Liver (tissue), 9 donors: ENCODE results near the gene ZNF860. TPM values are rescaled to one million over a fixed set of nuclear protein-coding genes. Genes with fewer than 3 reads are reported as not detected.

Experiments
- DNase-seq: peaks from one replicate; pipeline ENCODE4 v3.0.0-alpha.2; 2017; ENCODE audit warnings: low spot score
- H3K27ac ChIP-seq, 2 donors: one replicate each; pipeline ENCODE4 v1.7.0; 2013; ENCODE audit warnings: inconsistent platforms in 2 of 2, low read length in 2 of 2, control low read depth in 1 of 2, low read depth in 1 of 2, mild to moderate bottlenecking in 1 of 2
- H3K27me3 ChIP-seq, 4 donors: one replicate each; pipeline versions ENCODE4 v1.6.1 to v1.7.0; 2013; ENCODE audit warnings: low read length in 3 of 4, inconsistent platforms in 1 of 4, mild to moderate bottlenecking in 1 of 4, moderate library complexity in 1 of 4; ENCODE audit not compliant: control insufficient read depth in 4 of 4, insufficient read depth in 4 of 4
- H3K36me3 ChIP-seq, 4 donors: one replicate each; pipeline versions ENCODE4 v1.6.1 to v1.7.0; 2013; ENCODE audit warnings: low read length in 3 of 4, mild to moderate bottlenecking in 3 of 4, low read depth in 1 of 4, moderate library complexity in 1 of 4; ENCODE audit not compliant: control insufficient read depth in 4 of 4, insufficient read depth in 3 of 4
- H3K4me1 ChIP-seq, 4 donors: one replicate each; pipeline versions ENCODE4 v1.6.1 to v1.7.0; 2013; ENCODE audit warnings: low read length in 3 of 4, mild to moderate bottlenecking in 3 of 4, moderate library complexity in 1 of 4; ENCODE audit not compliant: control insufficient read depth in 4 of 4, insufficient read depth in 4 of 4
- H3K4me3 ChIP-seq, 3 donors: one replicate each; pipeline versions ENCODE4 v1.6.1 to v1.7.0; 2013; ENCODE audit warnings: low read length in 3 of 3, control low read depth in 1 of 3, low read depth in 1 of 3, mild to moderate bottlenecking in 1 of 3
- H3K9ac ChIP-seq, 2 donors: one replicate each; pipeline ENCODE4 v1.7.0; 2013; ENCODE audit warnings: low read length in 2 of 2, mild to moderate bottlenecking in 2 of 2, moderate library complexity in 2 of 2, control low read depth in 1 of 2, low read depth in 1 of 2
- H3K9me3 ChIP-seq, 4 donors: one replicate each; pipeline versions ENCODE4 v1.6.1 to v1.7.0; 2013; ENCODE audit warnings: low read length in 3 of 4; ENCODE audit not compliant: control insufficient read depth in 4 of 4
- EGR1 ChIP-seq, 2 donors: IDR thresholded peaks; 2 replicates each; pipeline ENCODE4 v1.6.1; 2016 to 2018; ENCODE audit warnings: antibody characterized with exemption in 2 of 2, low read depth in 2 of 2
- FOXA1 ChIP-seq: IDR thresholded peaks from 2 replicates; pipeline ENCODE4 v1.6.1; 2016; ENCODE audit warnings: antibody characterized with exemption
- FOXA2 ChIP-seq: IDR thresholded peaks from 2 replicates; pipeline ENCODE4 v1.6.1; 2016; ENCODE audit warnings: antibody characterized with exemption
- GABPA ChIP-seq, 2 donors: IDR thresholded peaks in 1 of 2; conservative IDR thresholded peaks in 1 of 2; 2 replicates each; pipeline ENCODE4 v1.6.1; 2016; ENCODE audit warnings: antibody characterized with exemption in 2 of 2, mild to moderate bottlenecking in 1 of 2, moderate library complexity in 1 of 2
- HNF4A ChIP-seq, 2 donors: conservative IDR thresholded peaks; 2 replicates each; pipeline ENCODE4 v1.6.1; 2016; ENCODE audit warnings: antibody characterized with exemption in 2 of 2, mild to moderate bottlenecking in 2 of 2
- HNF4G ChIP-seq: IDR thresholded peaks from 2 replicates; pipeline ENCODE4 v1.6.1; 2016; ENCODE audit warnings: antibody characterized with exemption
- JUND ChIP-seq, 2 donors: IDR thresholded peaks; 2 replicates each; pipeline ENCODE4 v1.6.1; 2016; ENCODE audit warnings: antibody characterized with exemption in 2 of 2
- RAD21 ChIP-seq, 2 donors: IDR thresholded peaks; 2 replicates each; pipeline ENCODE4 v1.6.1; 2016; ENCODE audit warnings: antibody characterized with exemption in 2 of 2, mild to moderate bottlenecking in 2 of 2
- RXRA ChIP-seq, 2 donors: IDR thresholded peaks; 2 replicates each; pipeline ENCODE4 v1.6.1; 2017 to 2018; ENCODE audit warnings: antibody characterized with exemption in 2 of 2, mild to moderate bottlenecking in 1 of 2
- SP1 ChIP-seq: IDR thresholded peaks from 2 replicates; pipeline ENCODE4 v1.6.1; 2018; ENCODE audit warnings: antibody characterized with exemption, mild to moderate bottlenecking
- YY1 ChIP-seq: IDR thresholded peaks from 2 replicates; pipeline ENCODE4 v1.6.1; 2016; ENCODE audit warnings: antibody characterized with exemption, mild to moderate bottlenecking
- WGBS: extraction: QIAGEN DNeasy Blood & Tissue Kit; methylation state at CpG from one replicate; pipeline ENCODE4 v1.1.7; 2013; 5-methylcytosine and 5-hydroxymethylcytosine counted together
- polyA plus RNA-seq, 2 donors: library from polyadenylated mRNA; stranded (reverse) in 1 of 2; unstranded in 1 of 2; fragments of 200-250 nt in 1 of 2; fragments of >200 nt in 1 of 2; fragmentation: Nextera tagmentation in 1 of 2; extraction: Ambion mirVana in 1 of 2; gene quantifications; one replicate each; pipeline versions ENCODE4 v1.2.1 to v1.2.3, GENCODE V29; 2013 to 2015
- total RNA-seq, 2 donors: library from RNA; depleted of rRNA; stranded (reverse); fragments of >200 nt; gene quantifications; one replicate each; pipeline ENCODE4 v1.2.3, GENCODE V29; 2014
- TF ChIP-seq, protein P1 (sequence below): IDR thresholded peaks from 2 replicates; pipeline ENCODE4 v1.6.1; 2016; ENCODE audit warnings: antibody characterized with exemption
- TF ChIP-seq, protein P2 (sequence below): IDR thresholded peaks from 2 replicates; pipeline ENCODE4 v1.6.1; 2016; ENCODE audit warnings: antibody characterized with exemption
- TF ChIP-seq, protein P3 (sequence below): IDR thresholded peaks from 2 replicates; pipeline ENCODE4 v1.6.1; 2016; ENCODE audit warnings: antibody characterized with exemption
- TF ChIP-seq, protein P4 (sequence below): IDR thresholded peaks from 2 replicates; pipeline ENCODE4 v1.6.1; 2016; ENCODE audit warnings: antibody characterized with exemption, mild to moderate bottlenecking
- TF ChIP-seq, protein P5 (sequence below): fragments of 150-350 bp; IDR thresholded peaks from 2 replicates; pipeline ENCODE4 v1.5.1; 2017; ENCODE audit warnings: improper control_type of control experiment, low read depth, low read length; ENCODE audit not compliant: missing input control
- donor health status: healthy.
- donor health status: healthy.
- donor health status: healthy.
- donor health status: healthy.
- donor health status: healthy.

The ZNF860 gene
- total and polyA plus RNA-seq, 4 donors, result 0.10 to 0.42 (median 0.17) TPM; not detected in 1

DNA sequence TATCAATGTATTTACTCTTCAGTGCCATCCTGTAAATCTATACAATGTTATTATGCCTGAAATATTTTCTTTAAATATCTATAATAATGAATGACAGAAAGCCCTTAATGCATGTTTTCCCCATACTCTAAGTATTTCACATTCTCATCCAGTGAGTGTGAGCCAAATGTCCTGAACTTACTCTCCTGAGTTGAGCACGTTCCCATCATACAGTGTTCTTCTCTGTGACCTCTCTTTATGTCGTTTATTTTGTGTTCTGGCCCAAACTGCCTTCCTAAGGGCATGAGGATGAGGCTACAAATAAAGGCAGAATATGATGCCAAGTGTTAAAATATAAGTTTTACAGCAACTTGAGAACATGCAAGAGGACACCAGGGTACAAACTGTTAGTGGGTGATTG lies 3.8 kb upstream of the ZNF860 start:
- no peak for DNase-seq
- peaks cover 0 to 17% (median 11%) of the 10 kb centered on the region in 4 donors for H3K4me1 ChIP-seq
- H3K4me3 ChIP-seq, result no peak overlapping the region

DNA sequence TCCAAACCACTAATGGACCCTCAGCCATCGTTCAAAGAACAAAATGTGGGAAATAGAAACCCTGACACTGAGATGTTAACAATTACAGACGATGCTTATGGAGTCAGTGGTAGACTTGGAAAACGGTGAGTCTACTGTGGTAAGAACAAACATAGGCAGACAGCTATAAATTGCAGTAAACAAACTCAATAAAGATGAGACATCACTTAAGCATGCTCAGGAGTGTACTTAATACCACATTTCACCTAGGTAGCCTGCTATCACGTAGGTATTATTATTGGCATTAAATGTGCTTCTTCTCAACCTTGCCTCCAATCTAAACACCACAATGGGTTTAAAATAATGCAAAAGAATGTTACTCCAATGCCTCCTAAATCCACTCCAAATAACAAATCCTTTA lies 3.0 kb upstream of the ZNF860 start:
- Histone ChIP-seq H3K9me3 (no peaks in the 10 kb centered on the region), H3K4me3 (no peak overlapping the region), H3K27ac (no peak overlapping the region), H3K9ac (no peak overlapping the region), H3K36me3 (no peaks in the 10 kb centered on the region), H3K27me3 (peaks cover 0 to 15% (median 3%) of the 10 kb centered on the region in 4 donors), H3K4me1 (peaks cover 0 to 17% (median 11%) of the 10 kb centered on the region in 4 donors)
- 73% methylated on average over 4 of the region's 4 CpGs for WGBS
- no peak for DNase-seq
- TF ChIP-seq RAD21 (IDR thresholded peaks at IDR 0.05) (no peak), FOXA1 (no peak), YY1 (no peak), JUND (IDR thresholded peaks at IDR 0.05) (no peak), EGR1 (IDR thresholded peaks at IDR 0.05; ENCODE audit: low read depth in 2 of 2) (no peak), SP1 (no peak), RXRA (IDR thresholded peaks at IDR 0.05) (no peak), FOXA2 (no peak), HNF4G (no peak), GABPA (IDR thresholded peaks at IDR 0.05 in 1 of 2, conservative IDR thresholded peaks at IDR 0.05 in 1 of 2) (no peak), HNF4A (conservative IDR thresholded peaks at IDR 0.05) (no peak)
- TF ChIP-seq, protein P1, sequence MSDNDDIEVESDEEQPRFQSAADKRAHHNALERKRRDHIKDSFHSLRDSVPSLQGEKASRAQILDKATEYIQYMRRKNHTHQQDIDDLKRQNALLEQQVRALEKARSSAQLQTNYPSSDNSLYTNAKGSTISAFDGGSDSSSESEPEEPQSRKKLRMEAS, result no peak
- TF ChIP-seq, protein P2, sequence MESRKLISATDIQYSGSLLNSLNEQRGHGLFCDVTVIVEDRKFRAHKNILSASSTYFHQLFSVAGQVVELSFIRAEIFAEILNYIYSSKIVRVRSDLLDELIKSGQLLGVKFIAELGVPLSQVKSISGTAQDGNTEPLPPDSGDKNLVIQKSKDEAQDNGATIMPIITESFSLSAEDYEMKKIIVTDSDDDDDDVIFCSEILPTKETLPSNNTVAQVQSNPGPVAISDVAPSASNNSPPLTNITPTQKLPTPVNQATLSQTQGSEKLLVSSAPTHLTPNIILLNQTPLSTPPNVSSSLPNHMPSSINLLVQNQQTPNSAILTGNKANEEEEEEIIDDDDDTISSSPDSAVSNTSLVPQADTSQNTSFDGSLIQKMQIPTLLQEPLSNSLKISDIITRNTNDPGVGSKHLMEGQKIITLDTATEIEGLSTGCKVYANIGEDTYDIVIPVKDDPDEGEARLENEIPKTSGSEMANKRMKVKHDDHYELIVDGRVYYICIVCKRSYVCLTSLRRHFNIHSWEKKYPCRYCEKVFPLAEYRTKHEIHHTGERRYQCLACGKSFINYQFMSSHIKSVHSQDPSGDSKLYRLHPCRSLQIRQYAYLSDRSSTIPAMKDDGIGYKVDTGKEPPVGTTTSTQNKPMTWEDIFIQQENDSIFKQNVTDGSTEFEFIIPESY, result no peak
- TF ChIP-seq, protein P3, sequence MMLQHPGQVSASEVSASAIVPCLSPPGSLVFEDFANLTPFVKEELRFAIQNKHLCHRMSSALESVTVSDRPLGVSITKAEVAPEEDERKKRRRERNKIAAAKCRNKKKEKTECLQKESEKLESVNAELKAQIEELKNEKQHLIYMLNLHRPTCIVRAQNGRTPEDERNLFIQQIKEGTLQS, result no peak
- TF ChIP-seq, protein P4, sequence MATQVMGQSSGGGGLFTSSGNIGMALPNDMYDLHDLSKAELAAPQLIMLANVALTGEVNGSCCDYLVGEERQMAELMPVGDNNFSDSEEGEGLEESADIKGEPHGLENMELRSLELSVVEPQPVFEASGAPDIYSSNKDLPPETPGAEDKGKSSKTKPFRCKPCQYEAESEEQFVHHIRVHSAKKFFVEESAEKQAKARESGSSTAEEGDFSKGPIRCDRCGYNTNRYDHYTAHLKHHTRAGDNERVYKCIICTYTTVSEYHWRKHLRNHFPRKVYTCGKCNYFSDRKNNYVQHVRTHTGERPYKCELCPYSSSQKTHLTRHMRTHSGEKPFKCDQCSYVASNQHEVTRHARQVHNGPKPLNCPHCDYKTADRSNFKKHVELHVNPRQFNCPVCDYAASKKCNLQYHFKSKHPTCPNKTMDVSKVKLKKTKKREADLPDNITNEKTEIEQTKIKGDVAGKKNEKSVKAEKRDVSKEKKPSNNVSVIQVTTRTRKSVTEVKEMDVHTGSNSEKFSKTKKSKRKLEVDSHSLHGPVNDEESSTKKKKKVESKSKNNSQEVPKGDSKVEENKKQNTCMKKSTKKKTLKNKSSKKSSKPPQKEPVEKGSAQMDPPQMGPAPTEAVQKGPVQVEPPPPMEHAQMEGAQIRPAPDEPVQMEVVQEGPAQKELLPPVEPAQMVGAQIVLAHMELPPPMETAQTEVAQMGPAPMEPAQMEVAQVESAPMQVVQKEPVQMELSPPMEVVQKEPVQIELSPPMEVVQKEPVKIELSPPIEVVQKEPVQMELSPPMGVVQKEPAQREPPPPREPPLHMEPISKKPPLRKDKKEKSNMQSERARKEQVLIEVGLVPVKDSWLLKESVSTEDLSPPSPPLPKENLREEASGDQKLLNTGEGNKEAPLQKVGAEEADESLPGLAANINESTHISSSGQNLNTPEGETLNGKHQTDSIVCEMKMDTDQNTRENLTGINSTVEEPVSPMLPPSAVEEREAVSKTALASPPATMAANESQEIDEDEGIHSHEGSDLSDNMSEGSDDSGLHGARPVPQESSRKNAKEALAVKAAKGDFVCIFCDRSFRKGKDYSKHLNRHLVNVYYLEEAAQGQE, result no peak

More for the DNA sequence above, 3.8 kb upstream of the ZNF860 start:
- peaks cover 0 to 11% (median 3%) of the 10 kb centered on the region in 4 donors for H3K27me3 ChIP-seq
- H3K36me3 ChIP-seq, result no peaks in the 10 kb centered on the region
- H3K9me3 ChIP-seq, result no peaks in the 10 kb centered on the region
- TF ChIP-seq, protein P4, result no peak
- TF ChIP-seq, protein P1, result no peak
- TF ChIP-seq FOXA2 (no peak), RAD21 (IDR thresholded peaks at IDR 0.05) (no peak), HNF4G (no peak), HNF4A (conservative IDR thresholded peaks at IDR 0.05) (no peak), RXRA (IDR thresholded peaks at IDR 0.05) (no peak)
- TF ChIP-seq, protein P5, sequence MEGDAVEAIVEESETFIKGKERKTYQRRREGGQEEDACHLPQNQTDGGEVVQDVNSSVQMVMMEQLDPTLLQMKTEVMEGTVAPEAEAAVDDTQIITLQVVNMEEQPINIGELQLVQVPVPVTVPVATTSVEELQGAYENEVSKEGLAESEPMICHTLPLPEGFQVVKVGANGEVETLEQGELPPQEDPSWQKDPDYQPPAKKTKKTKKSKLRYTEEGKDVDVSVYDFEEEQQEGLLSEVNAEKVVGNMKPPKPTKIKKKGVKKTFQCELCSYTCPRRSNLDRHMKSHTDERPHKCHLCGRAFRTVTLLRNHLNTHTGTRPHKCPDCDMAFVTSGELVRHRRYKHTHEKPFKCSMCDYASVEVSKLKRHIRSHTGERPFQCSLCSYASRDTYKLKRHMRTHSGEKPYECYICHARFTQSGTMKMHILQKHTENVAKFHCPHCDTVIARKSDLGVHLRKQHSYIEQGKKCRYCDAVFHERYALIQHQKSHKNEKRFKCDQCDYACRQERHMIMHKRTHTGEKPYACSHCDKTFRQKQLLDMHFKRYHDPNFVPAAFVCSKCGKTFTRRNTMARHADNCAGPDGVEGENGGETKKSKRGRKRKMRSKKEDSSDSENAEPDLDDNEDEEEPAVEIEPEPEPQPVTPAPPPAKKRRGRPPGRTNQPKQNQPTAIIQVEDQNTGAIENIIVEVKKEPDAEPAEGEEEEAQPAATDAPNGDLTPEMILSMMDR, result no peak
- H3K27ac ChIP-seq, result no peak overlapping the region
- WGBS, result 56% methylated on average over 2 of the region's 2 CpGs
- no peak overlapping the region for H3K9ac ChIP-seq
